ENCODE results near the gene CAPN1.

Gene CAPN1

GRCh38 chr11:65189191-65189590, 7.5 kb downstream of the CAPN1 start:
- H3K27me3 Mint-ChIP-seq: no peaks in the 10 kb centered on the region
- H3K27ac Mint-ChIP-seq: no peak overlapping the region
- peaks cover 39% of the 10 kb centered on the region for H3K36me3 Mint-ChIP-seq
- H3K4me3 Mint-ChIP-seq: no peak overlapping the region
- CTCF ChIA-PET: interaction anchor here (2.0 kb wide), 1 partner anchor 15 kb away, joined by 5 read pairs; no protein-coding TSS in a partner anchor
- no peaks in the 10 kb centered on the region for H3K9me3 Mint-ChIP-seq
- no peak for DNase-seq
- peaks cover 3% of the 10 kb centered on the region for H3K4me1 Mint-ChIP-seq

GRCh38 chr11:65194564-65194963, 12.8 kb downstream of the CAPN1 start:
- Mint-ChIP-seq H3K27ac (no peak overlapping the region), H3K27me3 (no peaks in the 10 kb centered on the region), H3K4me1 (peaks cover 2% of the 10 kb centered on the region), H3K4me3 (no peak overlapping the region), H3K9me3 (no peaks in the 10 kb centered on the region), H3K36me3 (peaks cover 32% of the 10 kb centered on the region)
- DNase-seq: no peak
- CTCF ChIA-PET: no interaction called here

GRCh38 chr11:65204143-65204542, 22.4 kb downstream of the CAPN1 start:
- H3K36me3 Mint-ChIP-seq: peaks cover 24% of the 10 kb centered on the region
- H3K27me3 Mint-ChIP-seq: no peaks in the 10 kb centered on the region
- DNase-seq: peak; percentile 7
- CTCF ChIA-PET: interaction anchor here (0.6 to 4.3 kb wide), 12 partner anchors 10 to 155 kb away, joined by 3 to 25 read pairs (median 4); partner anchors contain the start of gene CAPN1
- no peak overlapping the region for H3K4me3 Mint-ChIP-seq
- no peaks in the 10 kb centered on the region for H3K9me3 Mint-ChIP-seq
- no peak overlapping the region for H3K27ac Mint-ChIP-seq
- peaks cover 4% of the 10 kb centered on the region for H3K4me1 Mint-ChIP-seq

- Mint-ChIP-seq H3K27me3 (no peaks in the 10 kb centered on the region), H3K36me3 (peaks cover 27% of the 10 kb centered on the region), H3K9me3 (no peaks in the 10 kb centered on the region), H3K4me3 (no peak overlapping the region), H3K4me1 (peaks cover 6% of the 10 kb centered on the region), H3K27ac (no peak overlapping the region)
- DNase-seq: peak; percentile 63
- CTCF ChIA-PET: interaction anchor here (0.7 to 4.3 kb wide), 12 partner anchors 9 to 126 kb away, joined by 3 to 25 read pairs (median 5); partner anchors contain the start of gene CAPN1
Observed at GRCh38 chr11:65204646-65205601, 23.2 kb downstream of the CAPN1 start.

GRCh38 chr11:65205602-65205967, 23.9 kb downstream of the CAPN1 start:
- no peaks in the 10 kb centered on the region for H3K9me3 Mint-ChIP-seq
- no peak for DNase-seq
- H3K4me3 Mint-ChIP-seq: no peak overlapping the region
- H3K27me3 Mint-ChIP-seq: no peaks in the 10 kb centered on the region
- CTCF ChIA-PET: interaction anchor here (0.6 to 4.3 kb wide), 11 partner anchors 8 to 124 kb away, joined by 3 to 25 read pairs (median 5); partner anchors contain the start of genes CAPN1 and POLA2
- H3K36me3 Mint-ChIP-seq: peaks cover 29% of the 10 kb centered on the region
- no peak overlapping the region for H3K27ac Mint-ChIP-seq
- H3K4me1 Mint-ChIP-seq: peaks cover 6% of the 10 kb centered on the region

GRCh38 chr11:65206441-65206841, 24.7 kb downstream of the CAPN1 start:
- H3K4me1 Mint-ChIP-seq: peaks cover 6% of the 10 kb centered on the region
- no peaks in the 10 kb centered on the region for H3K9me3 Mint-ChIP-seq
- DNase-seq: no peak
- H3K27me3 Mint-ChIP-seq: no peaks in the 10 kb centered on the region
- H3K4me3 Mint-ChIP-seq: no peak overlapping the region
- peaks cover 29% of the 10 kb centered on the region for H3K36me3 Mint-ChIP-seq
- CTCF ChIA-PET: interaction anchor here (1.0 to 4.3 kb wide), 3 partner anchors 56 to 123 kb away, joined by 3 to 25 read pairs (median 19); partner anchors contain the start of gene POLA2
- H3K27ac Mint-ChIP-seq: no peak overlapping the region

- CTCF ChIA-PET: interaction anchor here (2.3 to 4.3 kb wide), 2 partner anchors 109 to 123 kb away, joined by 19 to 25 read pairs; no protein-coding TSS in a partner anchor
- Mint-ChIP-seq H3K9me3 (no peaks in the 10 kb centered on the region), H3K27me3 (no peaks in the 10 kb centered on the region), H3K27ac (no peak overlapping the region), H3K36me3 (peaks cover 29% of the 10 kb centered on the region), H3K4me1 (peaks cover 6% of the 10 kb centered on the region), H3K4me3 (no peak overlapping the region)
- no peak for DNase-seq
Observed at GRCh38 chr11:65206901-65207300, 25.2 kb downstream of the CAPN1 start.

- no peak overlapping the region for H3K4me3 Mint-ChIP-seq
- no peaks in the 10 kb centered on the region for H3K27me3 Mint-ChIP-seq
- DNase-seq: no peak
- H3K36me3 Mint-ChIP-seq: peaks cover 33% of the 10 kb centered on the region
- peaks cover 8% of the 10 kb centered on the region for H3K4me1 Mint-ChIP-seq
- CTCF ChIA-PET: interaction anchor here (1.2 to 1.3 kb wide), 2 partner anchors 10 to 108 kb away, joined by 3 read pairs; no protein-coding TSS in a partner anchor
- no peaks in the 10 kb centered on the region for H3K9me3 Mint-ChIP-seq
- H3K27ac Mint-ChIP-seq: no peak overlapping the region
Observed at GRCh38 chr11:65207918-65208784, 26.4 kb downstream of the CAPN1 start.

GRCh38 chr11:65208785-65209710, 27.3 kb downstream of the CAPN1 start:
- H3K27me3 Mint-ChIP-seq: no peaks in the 10 kb centered on the region
- no peak overlapping the region for H3K4me3 Mint-ChIP-seq
- H3K36me3 Mint-ChIP-seq: peaks cover 32% of the 10 kb centered on the region
- no peak for DNase-seq
- H3K27ac Mint-ChIP-seq: peak overlapping the region; percentile 24
- peaks cover 15% of the 10 kb centered on the region for H3K4me1 Mint-ChIP-seq
- CTCF ChIA-PET: interaction anchor here (1.2 to 1.3 kb wide), 2 partner anchors 11 to 107 kb away, joined by 3 read pairs; no protein-coding TSS in a partner anchor
- no peaks in the 10 kb centered on the region for H3K9me3 Mint-ChIP-seq

- H3K36me3 Mint-ChIP-seq: peaks cover 28% of the 10 kb centered on the region
- no peak overlapping the region for H3K27ac Mint-ChIP-seq
- CTCF ChIA-PET: interaction anchor here (1.2 kb wide), 1 partner anchor 12 kb away, joined by 3 read pairs; no protein-coding TSS in a partner anchor
Observed at GRCh38 chr11:65209711-65210360, 28.1 kb downstream of the CAPN1 start.

GRCh38 chr11:65210361-65210731, 28.6 kb downstream of the CAPN1 start:
- Mint-ChIP-seq H3K9me3 (no peaks in the 10 kb centered on the region), H3K36me3 (peaks cover 26% of the 10 kb centered on the region), H3K4me1 (peaks cover 21% of the 10 kb centered on the region), H3K27ac (no peak overlapping the region), H3K27me3 (no peaks in the 10 kb centered on the region), H3K4me3 (no peak overlapping the region)
- DNase-seq: no peak
- CTCF ChIA-PET: interaction anchor here (1.2 kb wide), 1 partner anchor 12 kb away, joined by 3 read pairs; no protein-coding TSS in a partner anchor

More at GRCh38 chr11:65209711-65210360, 28.1 kb downstream of the CAPN1 start:
- no peak for DNase-seq
- Mint-ChIP-seq H3K27me3 (no peaks in the 10 kb centered on the region), H3K9me3 (no peaks in the 10 kb centered on the region), H3K4me3 (no peak overlapping the region), H3K4me1 (peaks cover 21% of the 10 kb centered on the region)

- Mint-ChIP-seq H3K4me1 (peaks cover 21% of the 10 kb centered on the region), H3K27me3 (no peaks in the 10 kb centered on the region), H3K27ac (no peak overlapping the region), H3K36me3 (peaks cover 22% of the 10 kb centered on the region), H3K9me3 (no peaks in the 10 kb centered on the region), H3K4me3 (no peak overlapping the region)
- DNase-seq: no peak
- CTCF ChIA-PET: interaction anchor here (1.2 kb wide), 1 partner anchor 11 kb away, joined by 3 read pairs; no protein-coding TSS in a partner anchor
Observed at GRCh38 chr11:65210748-65211147, 29.0 kb downstream of the CAPN1 start.
